ENCODE results near the gene PICK1.
"Not testable (repeated sequence)": the region's sequence is repeated elsewhere in the genome, so short reads cannot be mapped to it uniquely, and the experiment has no call there.

The PICK1 gene

DNA sequence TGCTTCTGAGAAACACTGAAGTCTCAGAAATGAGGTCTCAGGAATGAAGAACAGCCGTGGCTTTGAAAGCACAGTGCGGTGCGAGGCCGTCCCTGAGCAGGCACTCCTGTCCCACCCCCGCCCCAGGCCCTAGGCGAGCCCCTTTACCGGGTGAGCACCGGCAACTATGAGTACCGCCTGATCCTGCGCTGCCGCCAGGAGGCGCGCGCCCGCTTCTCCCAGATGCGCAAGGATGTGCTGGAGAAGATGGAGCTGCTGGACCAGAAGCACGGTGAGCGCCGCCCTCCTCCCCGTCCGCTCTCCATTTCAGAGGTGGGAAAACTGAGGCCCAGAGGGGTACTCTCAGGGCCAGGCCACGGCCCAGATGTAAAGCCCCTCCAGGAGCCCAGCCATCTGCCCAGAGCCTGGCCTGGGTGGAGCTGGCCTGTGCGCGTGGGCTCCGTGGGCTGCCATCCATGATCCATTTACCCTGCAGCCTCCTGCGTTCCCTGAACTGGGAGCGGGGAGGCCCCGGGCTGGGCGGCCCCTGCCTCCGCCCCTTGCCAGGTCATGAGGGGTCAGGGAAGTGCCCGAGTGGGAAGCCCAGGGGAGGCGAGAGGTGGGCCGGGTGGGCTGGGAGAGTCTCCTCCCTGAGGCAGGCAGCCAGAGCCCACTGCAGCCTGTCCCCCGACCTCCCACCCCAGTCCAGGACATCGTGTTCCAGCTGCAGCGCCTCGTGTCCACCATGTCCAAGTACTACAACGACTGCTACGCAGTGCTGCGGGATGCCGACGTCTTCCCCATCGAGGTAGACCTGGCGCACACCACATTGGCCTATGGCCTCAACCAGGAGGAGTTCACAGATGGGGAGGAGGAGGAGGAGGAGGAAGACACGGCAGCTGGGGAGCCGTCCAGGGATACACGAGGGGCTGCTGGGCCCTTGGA is 17.2 kb downstream of the PICK1 start:
- Histone ChIP-seq H3K9ac (ENCODE audit: low read depth, low read length) (no peak overlapping the region), H3K9me3 (replicated peaks; ENCODE audit: low read length) (no peaks in the 10 kb centered on the region), H3K4me1 (ENCODE audit: control insufficient read depth, insufficient read depth, low read length) (peaks cover 8% of the 10 kb centered on the region), H3K36me3 (ENCODE audit: insufficient read depth, low read length) (peaks cover 4% of the 10 kb centered on the region), H3K27me3 (ENCODE audit: control insufficient read depth, insufficient read depth, low read length) (no peaks in the 10 kb centered on the region), H3K4me3 (ENCODE audit: low read length) (no peak overlapping the region), H3K4me2 (ENCODE audit: low read length) (no peak overlapping the region)

DNA sequence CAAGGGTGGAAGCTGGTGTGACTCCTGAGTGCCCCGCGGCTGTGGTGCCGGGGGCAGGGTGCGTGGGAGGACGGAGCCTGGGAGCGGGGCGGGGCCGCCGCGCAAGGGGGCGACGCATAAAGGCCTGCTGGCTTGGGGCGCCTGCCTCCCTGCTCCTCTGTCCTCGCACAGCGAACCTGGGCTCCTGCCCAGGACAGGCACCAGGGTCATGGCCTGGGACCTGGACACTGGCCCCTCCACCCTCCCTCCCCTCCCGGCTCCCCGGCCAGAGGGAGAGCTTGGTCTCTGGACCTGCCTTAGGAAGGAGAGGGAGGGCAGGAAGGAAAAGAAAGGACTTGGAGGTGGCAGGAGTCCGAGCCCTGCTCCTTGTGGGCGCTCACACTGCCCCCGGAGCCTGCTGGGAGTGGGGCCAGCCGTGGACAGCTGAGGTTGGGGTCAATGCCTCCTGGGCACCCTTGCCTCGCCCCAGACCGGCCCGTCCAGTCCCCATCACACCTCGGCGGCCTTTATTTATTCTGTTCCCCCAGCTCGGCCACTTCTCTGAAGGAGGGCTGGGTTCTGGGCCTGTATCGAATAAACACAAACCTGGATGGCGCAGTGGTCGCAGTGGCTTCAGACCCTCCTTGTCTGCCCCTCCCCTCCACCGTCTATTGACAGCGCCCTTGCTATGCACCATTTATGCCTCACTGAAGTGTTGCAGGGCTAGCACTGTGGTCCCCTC is 18.1 kb downstream of the PICK1 start:
- H3K36me3 ChIP-seq (ENCODE audit: insufficient read depth, low read length) = peaks cover 4% of the 10 kb centered on the region
- H3K27me3 ChIP-seq (ENCODE audit: control insufficient read depth, insufficient read depth, low read length) = peaks cover 2% of the 10 kb centered on the region
- H3K9me3 ChIP-seq (replicated peaks; ENCODE audit: low read length) = no peaks in the 10 kb centered on the region
- H3K4me2 ChIP-seq (ENCODE audit: low read length) = no peak overlapping the region
- no peak overlapping the region for H3K4me3 ChIP-seq (ENCODE audit: low read length)
- H3K4me1 ChIP-seq (ENCODE audit: control insufficient read depth, insufficient read depth, low read length) = peaks cover 3% of the 10 kb centered on the region
- no peak overlapping the region for H3K9ac ChIP-seq (ENCODE audit: low read depth, low read length)

- Histone ChIP-seq H3K36me3 (ENCODE audit: insufficient read depth, low read length) (peaks cover 4% of the 10 kb centered on the region), H3K4me1 (ENCODE audit: control insufficient read depth, insufficient read depth, low read length) (peaks cover 6% of the 10 kb centered on the region), H3K4me2 (ENCODE audit: low read length) (no peak overlapping the region), H3K9me3 (replicated peaks; ENCODE audit: low read length) (no peaks in the 10 kb centered on the region), H3K4me3 (ENCODE audit: low read length) (no peak overlapping the region), H3K27me3 (ENCODE audit: control insufficient read depth, insufficient read depth, low read length) (peaks cover 4% of the 10 kb centered on the region), H3K9ac (ENCODE audit: low read depth, low read length) (no peak overlapping the region)
These were observed 18.8 kb downstream of the PICK1 start for GRCh38 chr22:38075961-38076360.

DNA sequence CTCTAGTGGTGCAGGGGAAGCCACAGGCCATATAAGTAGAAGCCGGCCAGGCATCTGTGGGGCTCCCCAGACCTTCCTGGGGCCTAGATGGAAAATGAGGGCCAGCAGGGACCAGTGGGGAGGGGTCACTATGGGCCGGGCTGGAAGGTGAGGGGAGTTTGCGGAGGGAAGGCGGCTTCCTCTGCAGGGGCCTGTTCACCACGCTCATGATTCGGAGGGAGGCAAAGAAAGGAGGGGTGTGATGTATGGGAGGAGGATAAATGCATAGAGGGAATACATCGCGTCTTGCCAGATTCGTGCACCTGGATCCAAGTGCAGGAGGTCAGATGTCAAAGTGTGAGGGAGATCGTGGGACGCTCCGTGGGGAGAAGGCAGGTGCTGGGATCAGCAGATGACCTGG is 19.9 kb downstream of the PICK1 start:
- Histone ChIP-seq H3K9ac (ENCODE audit: low read depth, low read length) (no peak overlapping the region), H3K4me2 (ENCODE audit: low read length) (no peak overlapping the region), H3K27me3 (ENCODE audit: control insufficient read depth, insufficient read depth, low read length) (peaks cover 12% of the 10 kb centered on the region), H3K4me1 (ENCODE audit: control insufficient read depth, insufficient read depth, low read length) (peaks cover 14% of the 10 kb centered on the region), H3K36me3 (ENCODE audit: insufficient read depth, low read length) (no peaks in the 10 kb centered on the region), H3K9me3 (replicated peaks; ENCODE audit: low read length) (no peaks in the 10 kb centered on the region), H3K4me3 (ENCODE audit: low read length) (no peak overlapping the region)

DNA sequence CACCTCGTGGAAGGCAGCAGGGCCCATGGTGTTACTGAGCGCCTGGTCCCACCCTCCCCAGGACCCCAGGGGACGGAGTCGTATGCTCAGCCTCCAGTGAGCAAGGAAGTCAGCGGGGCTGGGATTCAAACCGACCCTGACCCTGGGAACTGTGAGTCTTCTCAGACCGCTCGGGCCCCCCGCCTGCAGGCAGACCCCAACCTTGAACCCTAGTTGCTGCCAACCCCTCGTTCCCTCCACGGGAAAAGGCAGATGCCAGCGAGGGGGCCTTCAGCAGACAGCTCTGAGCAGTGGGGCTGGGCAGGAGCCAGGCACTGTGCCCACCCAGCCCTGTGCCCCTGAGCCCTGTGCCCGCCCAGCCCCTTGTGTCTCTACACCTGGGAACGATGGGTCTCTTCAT is 20.4 kb downstream of the PICK1 start:
- Histone ChIP-seq H3K4me2 (ENCODE audit: low read length) (no peak overlapping the region), H3K36me3 (ENCODE audit: insufficient read depth, low read length) (no peaks in the 10 kb centered on the region), H3K4me1 (ENCODE audit: control insufficient read depth, insufficient read depth, low read length) (peaks cover 12% of the 10 kb centered on the region), H3K4me3 (ENCODE audit: low read length) (no peak overlapping the region), H3K9ac (ENCODE audit: low read depth, low read length) (no peak overlapping the region), H3K27me3 (ENCODE audit: control insufficient read depth, insufficient read depth, low read length) (peaks cover 15% of the 10 kb centered on the region), H3K9me3 (replicated peaks; ENCODE audit: low read length) (no peaks in the 10 kb centered on the region)

DNA sequence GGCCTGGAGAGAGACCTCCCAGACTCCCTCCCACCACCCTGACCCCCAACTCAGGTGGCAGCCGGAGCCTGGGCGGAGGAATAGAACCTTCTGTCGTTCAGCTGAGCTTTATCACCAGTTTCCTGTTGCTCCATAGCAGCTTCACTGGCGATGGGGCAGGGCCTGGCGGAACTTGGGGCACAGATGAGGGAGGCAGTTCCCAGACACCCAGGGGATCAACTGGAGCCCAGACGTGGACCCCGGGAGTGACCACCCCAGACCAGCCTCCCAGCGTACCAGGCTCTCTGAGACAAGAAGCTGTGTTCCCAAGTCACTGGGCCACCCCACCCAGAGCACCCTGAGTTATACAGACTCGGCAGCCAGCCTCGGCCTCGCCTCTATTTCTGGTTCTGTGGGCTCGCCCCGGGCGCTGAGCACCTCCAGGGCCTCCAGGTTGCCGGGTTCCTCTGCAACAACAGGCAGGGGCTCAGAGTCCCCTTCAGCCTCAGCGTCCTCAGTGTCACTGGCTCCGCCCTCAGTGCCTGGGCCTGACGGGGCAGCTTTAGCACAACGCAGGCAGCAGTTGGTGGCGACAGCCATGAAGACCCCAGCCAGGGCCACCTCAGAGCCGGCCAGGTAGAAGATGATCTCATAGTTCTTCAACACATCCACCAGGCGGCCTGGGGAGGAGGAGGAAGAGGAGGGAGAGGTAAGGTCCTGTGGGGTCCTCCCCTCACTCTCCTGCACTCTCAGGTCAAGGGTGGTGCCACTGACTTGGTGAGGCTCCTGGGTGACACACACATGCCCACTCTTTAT is 21.0 kb downstream of the PICK1 start:
- Histone ChIP-seq H3K9me3 (replicated peaks; ENCODE audit: low read length) (no peaks in the 10 kb centered on the region), H3K4me3 (ENCODE audit: low read length) (no peak overlapping the region), H3K4me1 (ENCODE audit: control insufficient read depth, insufficient read depth, low read length) (peaks cover 12% of the 10 kb centered on the region), H3K36me3 (ENCODE audit: insufficient read depth, low read length) (no peaks in the 10 kb centered on the region), H3K4me2 (ENCODE audit: low read length) (no peak overlapping the region), H3K27me3 (ENCODE audit: control insufficient read depth, insufficient read depth, low read length) (peaks cover 15% of the 10 kb centered on the region), H3K9ac (ENCODE audit: low read depth, low read length) (no peak overlapping the region)

GRCh38 chr22:38079208-38079607 is 22.0 kb downstream of the PICK1 start:
- H3K9ac ChIP-seq (ENCODE audit: low read depth, low read length); H3K9me3 ChIP-seq (replicated peaks; ENCODE audit: low read length); H3K4me3 ChIP-seq (ENCODE audit: low read length); H3K36me3 ChIP-seq (ENCODE audit: insufficient read depth, low read length); H3K4me2 ChIP-seq (ENCODE audit: low read length): not testable (repeated sequence)
- H3K27me3 ChIP-seq (ENCODE audit: control insufficient read depth, insufficient read depth, low read length) = peaks cover 15% of the 10 kb centered on the region
- peaks cover 12% of the 10 kb centered on the region for H3K4me1 ChIP-seq (ENCODE audit: control insufficient read depth, insufficient read depth, low read length)

GRCh38 chr22:38079804-38080203 is 22.6 kb downstream of the PICK1 start:
- Histone ChIP-seq H3K9ac (ENCODE audit: low read depth, low read length) (no peak overlapping the region), H3K27me3 (ENCODE audit: control insufficient read depth, insufficient read depth, low read length) (peaks cover 15% of the 10 kb centered on the region), H3K4me3 (ENCODE audit: low read length) (no peak overlapping the region), H3K4me2 (ENCODE audit: low read length) (no peak overlapping the region), H3K4me1 (ENCODE audit: control insufficient read depth, insufficient read depth, low read length) (peaks cover 12% of the 10 kb centered on the region), H3K9me3 (replicated peaks; ENCODE audit: low read length) (no peaks in the 10 kb centered on the region), H3K36me3 (ENCODE audit: insufficient read depth, low read length) (no peaks in the 10 kb centered on the region)

GRCh38 chr22:38080474-38080849 is 23.3 kb downstream of the PICK1 start:
- H3K36me3 ChIP-seq (ENCODE audit: insufficient read depth, low read length) = no peaks in the 10 kb centered on the region
- H3K9ac ChIP-seq (ENCODE audit: low read depth, low read length) = no peak overlapping the region
- H3K27me3 ChIP-seq (ENCODE audit: control insufficient read depth, insufficient read depth, low read length) = peaks cover 15% of the 10 kb centered on the region
- peaks cover 12% of the 10 kb centered on the region for H3K4me1 ChIP-seq (ENCODE audit: control insufficient read depth, insufficient read depth, low read length)
- no peaks in the 10 kb centered on the region for H3K9me3 ChIP-seq (replicated peaks; ENCODE audit: low read length)
- peak overlapping the region; percentile 89 for H3K4me2 ChIP-seq (ENCODE audit: low read length)
- no peak overlapping the region for H3K4me3 ChIP-seq (ENCODE audit: low read length)

GRCh38 chr22:38080850-38081635 is 23.8 kb downstream of the PICK1 start:
- Histone ChIP-seq H3K4me2 (ENCODE audit: low read length) (peak overlapping the region; percentile 89), H3K9ac (ENCODE audit: low read depth, low read length) (no peak overlapping the region), H3K27me3 (ENCODE audit: control insufficient read depth, insufficient read depth, low read length) (peaks cover 15% of the 10 kb centered on the region), H3K4me1 (ENCODE audit: control insufficient read depth, insufficient read depth, low read length) (peaks cover 12% of the 10 kb centered on the region), H3K36me3 (ENCODE audit: insufficient read depth, low read length) (no peaks in the 10 kb centered on the region), H3K4me3 (ENCODE audit: low read length) (peak overlapping the region; percentile 64), H3K9me3 (replicated peaks; ENCODE audit: low read length) (no peaks in the 10 kb centered on the region)

GRCh38 chr22:38081636-38081940 is 24.4 kb downstream of the PICK1 start:
- peaks cover 12% of the 10 kb centered on the region for H3K4me1 ChIP-seq (ENCODE audit: control insufficient read depth, insufficient read depth, low read length)
- peak overlapping the region; percentile 89 for H3K4me2 ChIP-seq (ENCODE audit: low read length)
- peak overlapping the region; percentile 64 for H3K4me3 ChIP-seq (ENCODE audit: low read length)
- H3K27me3 ChIP-seq (ENCODE audit: control insufficient read depth, insufficient read depth, low read length) = peaks cover 15% of the 10 kb centered on the region
- H3K9ac ChIP-seq (ENCODE audit: low read depth, low read length) = no peak overlapping the region
- H3K9me3 ChIP-seq (replicated peaks; ENCODE audit: low read length) = no peaks in the 10 kb centered on the region
- no peaks in the 10 kb centered on the region for H3K36me3 ChIP-seq (ENCODE audit: insufficient read depth, low read length)
